ENCODE results near the gene ASPG. TPM values are rescaled to one million over a fixed set of nuclear protein-coding genes. Genes with fewer than 3 reads are reported as not detected.

Gene ASPG
- total RNA-seq, 1 donor = 0.10 TPM

- Histone ChIP-seq H3K9me3 (ENCODE audit: low read depth, low read length) (peaks cover 5% of the 10 kb centered on the region), H3K4me1 (ENCODE audit: insufficient read depth, low read length) (no peaks in the 10 kb centered on the region), H3K27me3 (ENCODE audit: insufficient read depth, low read length) (peaks cover 4% of the 10 kb centered on the region), H3K4me3 (ENCODE audit: low read length) (no peak overlapping the region)
These were observed 35.6 kb downstream of the ASPG start for GRCh38 chr14:104121142-104121541.

- Histone ChIP-seq H3K4me3 (ENCODE audit: low read length) (no peak overlapping the region), H3K4me1 (ENCODE audit: insufficient read depth, low read length) (no peaks in the 10 kb centered on the region), H3K9me3 (ENCODE audit: low read depth, low read length) (peaks cover 5% of the 10 kb centered on the region), H3K27me3 (ENCODE audit: insufficient read depth, low read length) (no peaks in the 10 kb centered on the region)
These were observed 38.4 kb downstream of the ASPG start for GRCh38 chr14:104123879-104124278.

- Histone ChIP-seq H3K9me3 (ENCODE audit: low read depth, low read length) (peaks cover 12% of the 10 kb centered on the region), H3K27me3 (ENCODE audit: insufficient read depth, low read length) (peaks cover 2% of the 10 kb centered on the region), H3K4me3 (ENCODE audit: low read length) (no peak overlapping the region), H3K4me1 (ENCODE audit: insufficient read depth, low read length) (no peaks in the 10 kb centered on the region)
These were observed 39.5 kb downstream of the ASPG start for GRCh38 chr14:104125011-104125410.

GRCh38 chr14:104126753-104127152 is 41.3 kb downstream of the ASPG start:
- Histone ChIP-seq H3K9me3 (ENCODE audit: low read depth, low read length) (peaks cover 13% of the 10 kb centered on the region), H3K27me3 (ENCODE audit: insufficient read depth, low read length) (peaks cover 4% of the 10 kb centered on the region), H3K4me3 (ENCODE audit: low read length) (no peak overlapping the region), H3K4me1 (ENCODE audit: insufficient read depth, low read length) (no peaks in the 10 kb centered on the region)

- Histone ChIP-seq H3K4me1 (ENCODE audit: insufficient read depth, low read length) (no peaks in the 10 kb centered on the region), H3K9me3 (ENCODE audit: low read depth, low read length) (peaks cover 10% of the 10 kb centered on the region), H3K4me3 (ENCODE audit: low read length) (no peak overlapping the region), H3K27me3 (ENCODE audit: insufficient read depth, low read length) (peaks cover 4% of the 10 kb centered on the region)
These were observed 43.5 kb downstream of the ASPG start for GRCh38 chr14:104128981-104129380.

- peaks cover 7% of the 10 kb centered on the region for H3K9me3 ChIP-seq (ENCODE audit: low read depth, low read length)
- peaks cover 4% of the 10 kb centered on the region for H3K27me3 ChIP-seq (ENCODE audit: insufficient read depth, low read length)
- H3K4me1 ChIP-seq (ENCODE audit: insufficient read depth, low read length) = no peaks in the 10 kb centered on the region
- no peak overlapping the region for H3K4me3 ChIP-seq (ENCODE audit: low read length)
These were observed 44.1 kb downstream of the ASPG start for GRCh38 chr14:104129556-104129955.

GRCh38 chr14:104130974-104131651 is 45.6 kb downstream of the ASPG start:
- no peaks in the 10 kb centered on the region for H3K4me1 ChIP-seq (ENCODE audit: insufficient read depth, low read length)
- peaks cover 7% of the 10 kb centered on the region for H3K9me3 ChIP-seq (ENCODE audit: low read depth, low read length)
- no peak overlapping the region for H3K4me3 ChIP-seq (ENCODE audit: low read length)
- H3K27me3 ChIP-seq (ENCODE audit: insufficient read depth, low read length) = peaks cover 13% of the 10 kb centered on the region

- peaks cover 7% of the 10 kb centered on the region for H3K9me3 ChIP-seq (ENCODE audit: low read depth, low read length)
- H3K27me3 ChIP-seq (ENCODE audit: insufficient read depth, low read length) = peaks cover 21% of the 10 kb centered on the region
- no peak overlapping the region for H3K4me3 ChIP-seq (ENCODE audit: low read length)
- H3K4me1 ChIP-seq (ENCODE audit: insufficient read depth, low read length) = peaks cover 2% of the 10 kb centered on the region
These were observed 46.6 kb downstream of the ASPG start for GRCh38 chr14:104131968-104132732.

GRCh38 chr14:104132981-104133380 is 47.5 kb downstream of the ASPG start:
- H3K4me3 ChIP-seq (ENCODE audit: low read length) = no peak overlapping the region
- H3K27me3 ChIP-seq (ENCODE audit: insufficient read depth, low read length) = peaks cover 27% of the 10 kb centered on the region
- H3K9me3 ChIP-seq (ENCODE audit: low read depth, low read length) = peaks cover 7% of the 10 kb centered on the region
- peaks cover 10% of the 10 kb centered on the region for H3K4me1 ChIP-seq (ENCODE audit: insufficient read depth, low read length)

- peaks cover 29% of the 10 kb centered on the region for H3K27me3 ChIP-seq (ENCODE audit: insufficient read depth, low read length)
These were observed 48.0 kb downstream of the ASPG start for GRCh38 chr14:104133496-104133895.

GRCh38 chr14:104134061-104134965 is 48.8 kb downstream of the ASPG start:
- Histone ChIP-seq H3K9me3 (ENCODE audit: low read depth, low read length) (peaks cover 7% of the 10 kb centered on the region), H3K27me3 (ENCODE audit: insufficient read depth, low read length) (peaks cover 33% of the 10 kb centered on the region), H3K4me3 (ENCODE audit: low read length) (no peak overlapping the region), H3K4me1 (ENCODE audit: insufficient read depth, low read length) (peaks cover 12% of the 10 kb centered on the region)

More at GRCh38 chr14:104133496-104133895, 48.0 kb downstream of the ASPG start:
- Histone ChIP-seq H3K9me3 (ENCODE audit: low read depth, low read length) (peaks cover 7% of the 10 kb centered on the region), H3K4me3 (ENCODE audit: low read length) (no peak overlapping the region), H3K4me1 (ENCODE audit: insufficient read depth, low read length) (peaks cover 12% of the 10 kb centered on the region)

GRCh38 chr14:104135121-104135903 is 49.8 kb downstream of the ASPG start:
- Histone ChIP-seq H3K27me3 (ENCODE audit: insufficient read depth, low read length) (peaks cover 32% of the 10 kb centered on the region), H3K4me1 (ENCODE audit: insufficient read depth, low read length) (peaks cover 12% of the 10 kb centered on the region), H3K9me3 (ENCODE audit: low read depth, low read length) (no peaks in the 10 kb centered on the region), H3K4me3 (ENCODE audit: low read length) (no peak overlapping the region)

GRCh38 chr14:104135904-104136471 is 50.5 kb downstream of the ASPG start:
- H3K4me1 ChIP-seq (ENCODE audit: insufficient read depth, low read length) = peaks cover 12% of the 10 kb centered on the region
- H3K4me3 ChIP-seq (ENCODE audit: low read length) = no peak overlapping the region
- H3K9me3 ChIP-seq (ENCODE audit: low read depth, low read length) = no peaks in the 10 kb centered on the region
- H3K27me3 ChIP-seq (ENCODE audit: insufficient read depth, low read length) = peaks cover 32% of the 10 kb centered on the region

All from mononuclear cell (primary cell).